Mucosa of stomach (tissue), 1 donor: ENCODE data around the gene TREM1.

Experiments used
- H3K27me3 ChIP-seq: one replicate; pipeline ENCODE4 v1.7.0; 2013; ENCODE audit warnings: mild to moderate bottlenecking, low read length; ENCODE audit not compliant: control insufficient read depth, insufficient read depth
- H3K36me3 ChIP-seq: one replicate; pipeline ENCODE4 v1.7.0; 2013; ENCODE audit warnings: low read length; ENCODE audit not compliant: control insufficient read depth, insufficient read depth
- H3K4me1 ChIP-seq: one replicate; pipeline ENCODE4 v1.7.0; 2013; ENCODE audit warnings: mild to moderate bottlenecking, low read length; ENCODE audit not compliant: control insufficient read depth, insufficient read depth
- H3K4me3 ChIP-seq: one replicate; pipeline ENCODE4 v1.7.0; 2013; ENCODE audit warnings: low read length
- H3K9ac ChIP-seq: one replicate; pipeline ENCODE4 v1.7.0; 2013; ENCODE audit warnings: mild to moderate bottlenecking, low read length, moderate library complexity
- H3K9me3 ChIP-seq: one replicate; pipeline ENCODE4 v1.7.0; 2013; ENCODE audit warnings: mild to moderate bottlenecking, low read length, moderate library complexity; ENCODE audit not compliant: control insufficient read depth
- donor health status: Pancreatic carcinoma.

The TREM1 gene

DNA sequence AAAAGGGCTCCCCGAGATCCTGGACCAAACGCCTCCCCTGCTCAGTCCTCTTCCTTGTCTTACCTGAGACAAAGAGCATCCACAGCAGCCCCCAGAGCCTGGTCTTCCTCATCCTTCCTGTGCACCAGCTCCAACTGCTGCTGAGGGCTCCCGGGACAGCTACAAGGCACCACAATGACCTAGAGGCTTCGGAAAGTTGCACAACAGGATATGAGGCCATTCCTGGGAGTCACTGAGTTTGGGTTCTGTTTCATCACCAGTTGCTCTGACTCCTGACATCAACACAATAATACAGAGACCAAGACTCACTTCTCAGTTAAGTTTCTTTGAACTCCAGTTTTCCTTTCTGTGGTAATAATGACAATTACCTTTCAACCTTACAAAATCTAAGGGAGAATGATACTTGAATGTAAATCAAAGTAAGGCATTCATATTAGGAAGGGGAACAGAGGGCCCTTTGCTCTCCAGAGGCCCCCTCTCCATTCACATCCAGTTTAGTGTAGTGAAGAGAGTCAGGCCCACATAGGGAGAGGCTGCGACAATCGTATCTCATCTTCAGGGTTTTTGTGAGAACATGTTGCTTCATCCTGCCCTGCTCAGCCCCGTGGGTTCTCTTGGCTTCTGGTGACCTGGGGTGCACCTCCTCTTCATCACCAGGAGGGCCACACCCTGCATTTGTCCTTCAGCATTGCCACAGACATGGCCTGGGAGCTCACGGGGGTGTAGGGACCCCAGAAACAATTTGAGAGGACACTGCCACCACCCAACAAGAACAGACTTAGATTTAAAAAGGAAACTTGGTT lies at the start of gene TREM1:
Gene TREM1, minus strand, starts transcription at position 139 of the 803 bp plus-strand sequence. Its CDS starts 27 bp downstream, at position 112.
- Histone ChIP-seq H3K4me1 (no peaks in the 10 kb centered on the region), H3K27me3 (peaks cover 7% of the 10 kb centered on the region), H3K9me3 (no peaks in the 10 kb centered on the region), H3K4me3 (no peak within 1 kb of the TSS), H3K9ac (no peak within 1 kb of the TSS), H3K36me3 (no peaks in the 10 kb centered on the region)

- no peaks in the 10 kb centered on the region for H3K9me3 ChIP-seq
- H3K4me3 ChIP-seq, result no peak overlapping the region
- H3K36me3 ChIP-seq, result no peaks in the 10 kb centered on the region
- H3K9ac ChIP-seq, result no peak overlapping the region
- no peaks in the 10 kb centered on the region for H3K4me1 ChIP-seq
- peaks cover 9% of the 10 kb centered on the region for H3K27me3 ChIP-seq
Observed at GRCh38 chr6:41335943-41336342, 49.5 kb upstream of the TREM1 start.

DNA sequence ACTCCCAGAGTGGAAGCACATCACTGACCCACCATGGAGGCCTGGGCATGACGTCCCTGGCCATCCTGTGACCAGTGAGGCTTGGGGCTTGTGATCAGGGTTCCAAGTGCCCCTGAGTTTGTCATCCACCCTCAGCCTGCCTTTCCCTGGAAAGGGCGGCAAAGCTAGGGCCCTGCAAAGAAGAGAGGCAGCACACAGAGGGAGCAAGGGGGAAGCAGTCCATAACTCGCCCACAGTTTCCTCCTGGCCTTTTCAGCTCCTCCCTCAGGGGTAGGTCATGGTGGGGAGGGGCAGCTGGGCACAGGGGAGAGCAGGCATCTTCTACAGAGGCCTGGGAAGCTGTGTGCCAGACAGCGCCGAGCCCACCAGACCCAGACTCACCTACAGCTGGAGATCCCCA lies 48.8 kb upstream of the TREM1 start, which contains the start of gene NCR2:
Gene NCR2, plus strand, starts transcription at position 313 of the 400 bp plus-strand sequence. CDS start 269 bp downstream, outside the sequence.
- Histone ChIP-seq H3K4me1 (no peaks in the 10 kb centered on the region), H3K36me3 (no peaks in the 10 kb centered on the region), H3K4me3 (no peak within 1 kb of the TSS), H3K9ac (no peak within 1 kb of the TSS), H3K9me3 (no peaks in the 10 kb centered on the region), H3K27me3 (peaks cover 9% of the 10 kb centered on the region)

DNA sequence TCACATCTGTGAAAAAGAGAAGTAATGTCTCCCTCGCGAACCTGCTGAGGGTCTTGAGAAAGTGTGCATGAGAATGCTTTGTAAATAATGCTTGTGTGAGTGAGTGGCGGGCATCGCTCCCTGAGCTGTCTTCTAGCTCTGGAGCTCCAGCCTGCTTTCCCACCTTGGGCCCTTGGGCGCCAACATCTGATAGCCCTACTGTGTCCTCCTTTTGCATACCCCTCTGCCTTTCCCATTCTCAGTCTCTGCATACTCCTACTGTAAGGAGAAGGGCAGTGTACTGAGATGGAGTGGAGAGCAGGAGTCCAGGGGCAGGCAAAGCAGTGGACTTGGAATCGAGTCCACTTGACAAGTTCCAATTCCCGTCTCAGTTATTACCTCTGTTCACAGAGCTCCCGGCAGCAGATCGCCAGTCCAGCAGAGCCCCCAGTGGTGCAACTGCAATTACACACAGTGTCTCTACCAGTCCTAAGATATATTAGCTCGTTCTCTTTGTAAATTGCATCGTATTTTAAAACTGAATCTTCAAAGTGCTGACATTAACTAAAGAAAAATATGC lies 48.1 kb upstream of the TREM1 start:
- Histone ChIP-seq H3K9ac (no peak overlapping the region), H3K4me3 (no peak overlapping the region), H3K9me3 (no peaks in the 10 kb centered on the region), H3K27me3 (peaks cover 11% of the 10 kb centered on the region), H3K36me3 (no peaks in the 10 kb centered on the region), H3K4me1 (no peaks in the 10 kb centered on the region)

- Histone ChIP-seq H3K36me3 (no peaks in the 10 kb centered on the region), H3K27me3 (peaks cover 18% of the 10 kb centered on the region), H3K9me3 (no peaks in the 10 kb centered on the region), H3K9ac (no peak overlapping the region), H3K4me3 (no peak overlapping the region), H3K4me1 (no peaks in the 10 kb centered on the region)
Observed at GRCh38 chr6:41332842-41333736, 46.6 kb upstream of the TREM1 start.

DNA sequence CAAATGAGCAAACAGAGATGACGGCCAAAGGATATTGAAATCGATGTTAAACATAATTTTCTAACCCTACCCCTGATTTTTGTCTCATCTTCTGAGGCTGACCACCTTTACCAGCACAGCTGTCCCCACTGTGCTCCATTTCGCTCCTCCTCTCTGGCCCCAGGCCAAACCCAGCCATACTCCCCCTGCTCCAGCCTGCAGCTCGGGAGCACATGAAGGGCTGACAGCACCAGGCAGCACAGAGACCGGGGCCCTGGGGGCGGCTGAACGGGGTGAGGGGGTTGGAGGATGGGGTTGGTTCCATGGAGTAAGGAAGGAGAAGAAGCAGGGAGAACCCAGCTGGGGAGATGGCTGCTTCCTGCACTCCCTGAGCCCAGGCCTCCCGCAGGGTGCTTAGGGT lies 45.8 kb upstream of the TREM1 start:
- peaks cover 18% of the 10 kb centered on the region for H3K27me3 ChIP-seq
- no peak overlapping the region for H3K9ac ChIP-seq
- H3K9me3 ChIP-seq, result no peaks in the 10 kb centered on the region
- H3K4me1 ChIP-seq, result no peaks in the 10 kb centered on the region
- no peak overlapping the region for H3K4me3 ChIP-seq
- H3K36me3 ChIP-seq, result no peaks in the 10 kb centered on the region

- no peaks in the 10 kb centered on the region for H3K36me3 ChIP-seq
- H3K9ac ChIP-seq, result no peak overlapping the region
- H3K4me1 ChIP-seq, result no peaks in the 10 kb centered on the region
- peaks cover 23% of the 10 kb centered on the region for H3K27me3 ChIP-seq
- no peak overlapping the region for H3K4me3 ChIP-seq
- H3K9me3 ChIP-seq, result no peaks in the 10 kb centered on the region
Observed at GRCh38 chr6:41331401-41332150, 45.1 kb upstream of the TREM1 start.

DNA sequence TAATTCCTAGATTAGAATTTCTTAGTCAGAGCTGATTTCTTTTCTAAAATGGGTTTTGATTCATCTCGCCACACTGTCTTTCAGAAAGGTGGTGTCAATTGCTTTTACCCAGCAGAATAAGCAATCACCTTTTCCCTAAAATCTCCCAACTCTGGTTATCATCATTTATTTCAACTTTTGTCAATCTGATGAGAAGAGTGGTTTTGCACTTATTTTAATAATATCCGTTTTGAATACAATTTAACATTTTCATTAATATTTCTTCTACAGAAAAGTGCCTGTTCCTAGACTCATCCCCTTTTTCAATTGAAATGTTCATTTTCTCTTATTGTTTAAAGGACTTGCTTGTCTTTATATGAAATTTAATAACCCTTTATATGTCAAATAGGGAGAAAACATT lies 40.7 kb upstream of the TREM1 start:
- H3K9ac ChIP-seq, result no peak overlapping the region
- H3K4me3 ChIP-seq, result no peak overlapping the region
- H3K4me1 ChIP-seq, result no peaks in the 10 kb centered on the region
- H3K27me3 ChIP-seq, result peaks cover 26% of the 10 kb centered on the region
- H3K9me3 ChIP-seq, result no peaks in the 10 kb centered on the region
- no peaks in the 10 kb centered on the region for H3K36me3 ChIP-seq

GRCh38 chr6:41326092-41326491 lies 39.6 kb upstream of the TREM1 start:
- Histone ChIP-seq H3K9me3 (no peaks in the 10 kb centered on the region), H3K27me3 (peaks cover 26% of the 10 kb centered on the region), H3K9ac (no peak overlapping the region), H3K4me3 (no peak overlapping the region), H3K36me3 (no peaks in the 10 kb centered on the region), H3K4me1 (no peaks in the 10 kb centered on the region)

DNA sequence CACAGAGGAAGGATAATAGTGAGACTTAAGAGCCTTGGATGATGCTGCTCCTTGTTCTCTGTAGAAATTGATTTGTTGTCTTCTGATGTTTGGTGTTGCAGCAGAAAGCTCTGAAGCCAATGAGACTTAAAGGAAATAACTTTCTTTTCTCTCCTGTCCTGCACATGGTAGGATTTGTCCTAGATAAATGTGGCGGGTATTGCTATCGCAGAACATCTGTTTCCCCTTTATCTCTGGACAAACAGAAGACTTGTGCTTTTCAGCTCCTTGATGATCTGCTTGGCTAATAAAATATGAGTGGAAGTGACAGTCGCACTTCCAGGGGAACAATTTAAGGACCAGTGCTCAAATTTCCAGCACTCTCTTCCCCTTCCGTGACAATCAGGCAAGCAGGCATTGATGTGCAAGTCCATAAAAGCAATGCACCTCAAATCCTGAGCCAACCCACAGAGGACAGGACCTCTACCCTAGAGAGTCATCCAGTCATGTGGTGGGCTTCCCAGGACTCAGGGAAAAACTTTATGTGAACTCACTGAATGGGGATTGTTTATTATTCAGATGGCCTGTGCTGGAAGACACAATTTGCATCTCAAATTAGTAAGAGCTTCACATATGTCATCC lies 39.1 kb upstream of the TREM1 start:
- H3K36me3 ChIP-seq, result no peaks in the 10 kb centered on the region
- H3K9me3 ChIP-seq, result no peaks in the 10 kb centered on the region
- no peak overlapping the region for H3K9ac ChIP-seq
- H3K27me3 ChIP-seq, result peaks cover 26% of the 10 kb centered on the region
- H3K4me3 ChIP-seq, result no peak overlapping the region
- no peaks in the 10 kb centered on the region for H3K4me1 ChIP-seq

- Histone ChIP-seq H3K9ac (no peak overlapping the region), H3K27me3 (peaks cover 21% of the 10 kb centered on the region), H3K36me3 (no peaks in the 10 kb centered on the region), H3K4me1 (peaks cover 6% of the 10 kb centered on the region), H3K4me3 (no peak overlapping the region), H3K9me3 (no peaks in the 10 kb centered on the region)
Observed at GRCh38 chr6:41321183-41321582, 34.7 kb upstream of the TREM1 start.
